ENCODE data around the gene PPCDC. TPM values are rescaled to one million over a fixed set of nuclear protein-coding genes. Genes with fewer than 3 reads are reported as not detected.

Gene PPCDC
- total RNA-seq, 6 donors from 2014 or later = 8.2 to 21.0 (median 12.6) TPM

- peak in 1 of 2 donors; percentile 19 for DNase-seq
- no peaks in the 10 kb centered on the region for H3K9me3 ChIP-seq
- WGBS, 2 donors = 85 to 88% methylated on average over 1 of the region's 1 CpG
- H3K4me3 ChIP-seq = no peak overlapping the region
- no peak overlapping the region for H3K27ac ChIP-seq
- H3K4me1 ChIP-seq = peaks cover 7 to 24% (median 9%) of the 10 kb centered on the region in 4 donors
- no peak for TF ChIP-seq POLR2AphosphoS5 (IDR thresholded peaks at IDR 0.05)
- TF ChIP-seq POLR2A (IDR thresholded peaks at IDR 0.05) = no peak
- no peak for TF ChIP-seq EP300 (IDR thresholded peaks at IDR 0.05)
- no peak for TF ChIP-seq CTCF (IDR thresholded peaks at IDR 0.05)
- ATAC-seq (ENCODE audit: low FRiP score in 2 of 2) = peak in 1 of 2 donors; percentile 48
- H3K36me3 ChIP-seq = no peaks in the 10 kb centered on the region
- H3K27me3 ChIP-seq = no peaks in the 10 kb centered on the region
Measured at GRCh38 chr15:75065467-75065850, 42.1 kb downstream of the PPCDC start.

DNA sequence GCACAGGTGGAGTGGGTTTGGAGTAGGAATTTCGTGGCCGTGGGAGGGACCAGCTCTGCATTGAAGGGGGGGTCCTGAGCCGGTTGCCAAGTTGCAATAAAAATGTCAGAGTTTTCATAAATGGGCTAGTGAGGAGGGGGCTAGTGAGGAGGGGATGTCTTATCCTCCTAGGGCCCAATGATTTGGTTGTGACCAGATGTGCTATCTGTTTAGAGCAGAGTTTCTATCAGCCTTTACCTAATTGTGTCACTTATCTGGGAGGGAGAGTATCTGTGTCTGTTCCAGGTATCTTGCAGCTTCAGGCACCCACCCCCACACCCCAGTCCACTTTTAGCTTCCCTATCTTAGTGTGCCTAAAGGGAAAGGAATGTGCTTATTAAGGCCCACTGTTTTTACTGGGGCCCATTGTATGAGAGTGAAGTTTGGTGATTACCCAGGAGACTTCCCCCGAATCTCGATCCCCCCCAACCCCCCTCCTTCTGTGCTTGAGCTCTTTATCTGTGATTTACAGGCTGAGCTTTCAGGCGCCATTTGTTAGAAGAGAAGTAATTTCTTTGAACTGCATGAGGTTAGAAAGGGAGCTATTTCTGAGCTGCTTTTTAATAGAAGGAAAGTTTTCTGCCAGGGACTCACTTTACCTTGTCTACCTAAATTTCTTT, 42.6 kb downstream of the PPCDC start:
- H3K36me3 ChIP-seq = no peaks in the 10 kb centered on the region
- peak in 1 of 2 donors; percentile 2 for DNase-seq
- WGBS, 2 donors = 70 to 73% methylated on average over 6 of the region's 6 CpGs
- H3K9me3 ChIP-seq = no peaks in the 10 kb centered on the region
- no peak overlapping the region for H3K27ac ChIP-seq
- no peak overlapping the region for H3K4me3 ChIP-seq
- ATAC-seq (ENCODE audit: low FRiP score in 2 of 2) = no peak
- no peaks in the 10 kb centered on the region for H3K27me3 ChIP-seq
- peaks cover 7 to 24% (median 9%) of the 10 kb centered on the region in 4 donors for H3K4me1 ChIP-seq
- TF ChIP-seq POLR2AphosphoS5 (IDR thresholded peaks at IDR 0.05) (no peak), EP300 (IDR thresholded peaks at IDR 0.05) (no peak)

DNA sequence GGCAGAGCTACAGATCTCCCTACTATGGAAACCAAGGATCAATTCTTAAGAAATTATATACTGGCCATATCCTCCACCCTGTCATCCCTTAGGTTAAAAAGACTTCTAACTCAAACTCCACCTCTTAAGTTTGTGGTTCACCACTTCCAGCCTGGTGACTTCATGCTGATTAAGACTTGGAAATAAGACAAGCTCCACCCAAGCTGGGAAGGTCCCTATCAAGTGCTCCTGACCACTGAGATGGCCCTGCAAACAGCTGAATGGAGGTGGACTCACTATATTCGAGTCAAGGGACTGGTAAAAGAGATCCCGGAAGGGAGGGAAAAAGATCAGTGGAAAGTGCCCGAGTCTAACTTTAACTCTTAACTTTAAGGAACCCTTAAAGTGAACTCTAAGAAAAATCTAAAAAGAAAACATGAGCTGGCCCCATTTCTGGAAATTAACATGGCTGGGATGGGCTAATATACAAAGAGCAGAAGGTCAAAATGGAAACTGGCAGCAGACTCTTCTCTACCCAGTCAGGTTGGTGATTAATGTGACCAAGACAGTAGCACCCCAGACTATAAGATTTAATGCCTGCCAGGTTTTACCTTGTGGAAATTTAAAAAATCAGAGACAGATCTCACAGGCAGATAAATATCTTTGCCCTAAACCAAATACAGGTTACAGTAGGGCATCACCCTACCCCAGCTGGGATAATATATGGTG, 43.9 kb downstream of the PPCDC start:
- ATAC-seq (ENCODE audit: low FRiP score in 2 of 2) (peak in 1 of 2 donors; percentile 13), DNase-seq (peak in 1 of 2 donors; percentile 71)
- WGBS, 2 donors = 42 to 64% methylated on average over 3 of the region's 3 CpGs
- Histone ChIP-seq H3K4me3 (no peak overlapping the region), H3K4me1 (peaks cover 7 to 24% (median 9%) of the 10 kb centered on the region in 4 donors), H3K36me3 (no peaks in the 10 kb centered on the region), H3K9me3 (no peaks in the 10 kb centered on the region), H3K27me3 (no peaks in the 10 kb centered on the region), H3K27ac (no peak overlapping the region)
- TF ChIP-seq POLR2A (IDR thresholded peaks at IDR 0.05) (no peak), EP300 (IDR thresholded peaks at IDR 0.05) (no peak), POLR2AphosphoS5 (IDR thresholded peaks at IDR 0.05) (no peak), CTCF (IDR thresholded peaks at IDR 0.05) (no peak)

GRCh38 chr15:75068748-75069147, 45.4 kb downstream of the PPCDC start:
- Histone ChIP-seq H3K27me3 (no peaks in the 10 kb centered on the region), H3K9me3 (no peaks in the 10 kb centered on the region), H3K4me3 (no peak overlapping the region), H3K27ac (no peak overlapping the region), H3K4me1 (peaks cover 8 to 29% (median 14%) of the 10 kb centered on the region in 4 donors), H3K36me3 (no peaks in the 10 kb centered on the region)
- ATAC-seq (ENCODE audit: low FRiP score in 2 of 2) (no peak), DNase-seq (no peak)
- no peak for TF ChIP-seq POLR2AphosphoS5 (IDR thresholded peaks at IDR 0.05)
- no peak for TF ChIP-seq EP300 (IDR thresholded peaks at IDR 0.05)
- no peak for TF ChIP-seq POLR2A (IDR thresholded peaks at IDR 0.05)
- no peak for TF ChIP-seq CTCF (IDR thresholded peaks at IDR 0.05)

DNA sequence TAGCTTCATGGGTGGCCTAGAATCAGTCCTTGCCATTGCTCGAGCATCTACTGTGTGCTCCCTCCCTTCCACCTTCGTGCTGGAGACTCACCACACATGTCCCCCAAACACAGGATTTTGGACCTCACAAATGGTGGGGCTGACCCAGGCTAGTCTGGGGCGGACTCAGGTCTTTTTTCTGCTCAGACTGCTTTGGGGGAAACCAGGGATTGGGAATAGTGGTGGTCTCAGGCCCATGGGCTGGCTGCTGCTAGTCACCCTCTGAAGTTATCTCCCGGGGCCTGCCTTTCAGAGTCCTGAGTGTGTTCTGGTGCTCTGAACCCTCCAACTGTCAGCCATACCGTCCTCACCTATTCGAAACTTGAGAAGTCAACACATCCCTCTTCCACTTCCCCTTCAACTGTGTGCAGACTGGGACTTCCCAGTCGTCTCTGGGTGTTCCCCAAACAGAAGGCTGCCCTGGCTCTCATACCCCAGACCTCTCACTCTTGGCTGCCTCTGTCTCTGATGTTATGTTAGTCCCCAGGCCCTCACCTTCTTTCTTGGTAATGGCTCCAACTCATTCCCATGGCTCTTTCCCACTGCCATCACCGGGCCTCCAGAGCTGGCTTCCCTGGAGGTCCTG, 46.0 kb downstream of the PPCDC start:
- ATAC-seq (ENCODE audit: low FRiP score in 2 of 2) (peak; percentile 69 to 71), DNase-seq (peak in 1 of 2 donors; percentile 67)
- no peaks in the 10 kb centered on the region for H3K9me3 ChIP-seq
- no peak for TF ChIP-seq POLR2A (IDR thresholded peaks at IDR 0.05)
- TF ChIP-seq CTCF (IDR thresholded peaks at IDR 0.05) = no peak
- TF ChIP-seq POLR2AphosphoS5 (IDR thresholded peaks at IDR 0.05) = no peak
- TF ChIP-seq EP300 (IDR thresholded peaks at IDR 0.05) = no peak
- H3K27me3 ChIP-seq = no peaks in the 10 kb centered on the region
- H3K27ac ChIP-seq = peak overlapping the region in 1 of 4 donors; percentile 6
- H3K36me3 ChIP-seq = no peaks in the 10 kb centered on the region
- H3K4me3 ChIP-seq = no peak overlapping the region
- 74 to 76% methylated on average over 8 of the region's 8 CpGs for WGBS, 2 donors
- H3K4me1 ChIP-seq = peaks cover 8 to 29% (median 14%) of the 10 kb centered on the region in 4 donors

Measured in upper lobe of left lung (tissue), 6 donors.